ENCODE results near the gene CYBB.
"Not testable (repeated sequence)": the region's sequence is repeated elsewhere in the genome, so short reads cannot be mapped to it uniquely, and the experiment has no call there.

The CYBB gene

DNA sequence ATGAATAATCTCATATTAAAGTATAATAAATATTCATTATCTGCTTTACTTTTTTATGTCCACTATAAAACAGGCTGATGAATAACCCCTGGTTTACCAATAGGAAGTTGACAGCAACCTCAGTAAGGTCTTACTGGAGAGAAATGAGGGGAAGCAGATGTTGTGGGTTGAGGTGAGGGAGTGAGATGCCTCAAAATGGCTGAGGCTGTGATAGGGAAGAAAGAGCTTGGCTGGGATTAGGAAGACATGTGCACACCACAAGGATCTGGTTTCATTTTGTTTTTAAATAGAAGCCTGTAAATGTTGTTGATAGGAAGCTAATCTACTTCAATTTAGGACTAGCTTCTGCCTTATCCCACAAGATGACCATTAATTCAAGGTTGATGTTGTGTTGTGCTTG, 14.4 kb upstream of the CYBB start:
- H3K4me1 ChIP-seq: no peaks in the 10 kb centered on the region
- H3K4me3 ChIP-seq: no peak overlapping the region
- H3K27me3 ChIP-seq (ENCODE audit: low read depth): no peaks in the 10 kb centered on the region
- H3K9me3 ChIP-seq: no peaks in the 10 kb centered on the region
- no peak for DNase-seq (ENCODE audit: low spot score in 2 of 2)
- in situ Hi-C loops (cut with MboI; ENCODE audit: low sequenced_read_pairs): no loop called here
- no peaks in the 10 kb centered on the region for H3K36me3 ChIP-seq (replicated peaks)

DNA sequence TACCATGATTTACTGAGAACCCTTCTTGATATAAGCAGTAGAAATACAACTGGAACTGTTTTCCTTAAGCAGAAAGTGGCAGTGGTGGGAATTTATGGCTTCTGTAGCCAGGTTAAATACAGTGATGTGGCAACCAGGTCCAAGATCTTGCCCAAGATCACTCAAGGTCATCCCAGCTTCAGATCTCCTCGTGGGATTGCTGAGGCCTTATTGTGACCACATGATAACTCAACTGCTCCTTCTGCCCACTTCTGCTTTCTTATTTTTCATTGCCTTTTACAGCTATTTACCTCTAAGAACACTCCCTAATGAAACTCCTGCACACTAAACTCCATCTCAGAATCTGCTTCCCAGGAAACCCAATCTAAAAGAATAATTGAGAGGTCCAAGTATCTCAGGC, 12.4 kb upstream of the CYBB start:
- no peaks in the 10 kb centered on the region for H3K36me3 ChIP-seq (replicated peaks)
- in situ Hi-C loops (cut with MboI; ENCODE audit: low sequenced_read_pairs): no loop called here
- DNase-seq (ENCODE audit: low spot score in 2 of 2): no peak
- H3K27me3 ChIP-seq (ENCODE audit: low read depth): no peaks in the 10 kb centered on the region
- H3K9me3 ChIP-seq: no peaks in the 10 kb centered on the region
- no peaks in the 10 kb centered on the region for H3K4me1 ChIP-seq
- no peak overlapping the region for H3K4me3 ChIP-seq

DNA sequence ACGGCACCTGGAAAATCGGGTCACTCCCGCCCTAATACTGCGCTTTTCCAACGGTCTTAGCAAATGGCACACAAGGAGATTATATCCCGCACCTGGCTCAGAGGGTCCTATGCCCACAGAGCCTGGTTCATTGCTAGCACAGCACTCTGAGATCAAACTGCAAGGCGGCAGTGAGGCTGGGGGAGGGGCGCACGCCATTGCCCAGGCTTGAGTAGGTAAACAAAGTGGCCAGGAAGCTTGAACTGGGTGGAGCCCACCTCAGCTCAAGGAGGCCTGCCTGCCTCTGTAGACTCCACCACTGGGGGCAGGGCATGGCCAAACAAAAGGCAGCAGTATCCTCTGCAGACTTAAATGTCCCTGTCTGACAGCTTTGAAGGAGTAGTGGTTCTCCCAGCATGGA, 11.0 kb upstream of the CYBB start:
- H3K27me3 ChIP-seq (ENCODE audit: low read depth); H3K4me1 ChIP-seq; H3K36me3 ChIP-seq (replicated peaks); H3K4me3 ChIP-seq; H3K9me3 ChIP-seq; in situ Hi-C loops (cut with MboI; ENCODE audit: low sequenced_read_pairs); DNase-seq (ENCODE audit: low spot score in 2 of 2): not testable (repeated sequence)

DNA sequence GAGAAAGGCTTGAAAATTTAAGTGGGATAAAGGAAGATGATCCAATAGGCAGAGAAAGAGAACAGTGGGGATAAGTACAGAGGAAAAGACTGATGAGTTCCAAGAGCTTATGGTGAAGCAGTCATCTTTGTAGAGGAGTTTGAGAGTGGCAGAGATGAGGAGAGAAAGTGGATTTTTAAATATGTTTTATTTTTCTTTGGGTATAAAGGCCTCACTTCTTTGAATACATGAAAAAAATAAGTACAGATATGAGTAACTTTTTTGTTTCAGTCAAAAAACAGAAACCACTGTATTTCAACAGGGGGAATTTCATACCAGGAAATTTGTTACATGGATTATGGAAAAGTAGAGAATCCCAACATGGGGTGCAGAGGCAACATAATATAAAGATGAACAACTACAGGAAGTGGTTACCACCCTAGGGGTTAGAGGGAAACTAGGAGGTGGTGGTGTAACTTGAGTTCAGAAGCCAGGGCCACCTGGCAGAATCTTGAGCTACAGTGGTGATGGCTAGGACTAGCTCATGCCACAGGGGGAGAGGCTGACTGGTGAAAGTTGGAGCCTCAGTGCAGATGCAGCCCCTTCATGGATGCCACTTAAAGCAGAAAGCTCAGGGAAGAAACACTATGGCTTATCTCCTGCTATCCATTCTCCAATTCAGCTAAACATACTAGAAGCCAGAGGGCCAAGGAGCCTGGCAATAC, 3.4 kb upstream of the CYBB start:
- H3K4me1 ChIP-seq: no peaks in the 10 kb centered on the region
- no peaks in the 10 kb centered on the region for H3K36me3 ChIP-seq (replicated peaks)
- H3K4me3 ChIP-seq: no peak overlapping the region
- H3K27me3 ChIP-seq (ENCODE audit: low read depth): no peaks in the 10 kb centered on the region
- DNase-seq (ENCODE audit: low spot score in 2 of 2): no peak
- H3K9me3 ChIP-seq: no peaks in the 10 kb centered on the region
- in situ Hi-C loops (cut with MboI; ENCODE audit: low sequenced_read_pairs): no loop called here

DNA sequence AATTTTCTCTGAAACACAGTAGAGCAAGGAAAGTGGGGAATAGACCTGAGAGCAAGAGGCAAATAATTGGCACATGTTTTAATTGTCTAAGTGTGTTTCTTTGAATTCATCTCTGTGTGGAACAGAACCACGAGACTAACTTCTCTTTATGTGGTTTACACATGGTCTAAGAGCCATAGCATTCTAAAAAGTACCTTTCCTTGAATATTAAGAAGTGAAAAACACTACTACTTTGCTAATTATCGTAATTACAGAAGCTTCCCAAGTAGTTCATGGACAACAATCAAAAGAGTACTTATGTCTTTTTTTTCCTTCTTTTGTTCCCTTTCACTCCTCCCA, 2.9 kb upstream of the CYBB start:
- H3K36me3 ChIP-seq (replicated peaks): no peaks in the 10 kb centered on the region
- no peaks in the 10 kb centered on the region for H3K9me3 ChIP-seq
- H3K4me1 ChIP-seq: no peaks in the 10 kb centered on the region
- H3K4me3 ChIP-seq: no peak overlapping the region
- H3K27me3 ChIP-seq (ENCODE audit: low read depth): no peaks in the 10 kb centered on the region
- in situ Hi-C loops (cut with MboI; ENCODE audit: low sequenced_read_pairs): no loop called here
- no peak for DNase-seq (ENCODE audit: low spot score in 2 of 2)

DNA sequence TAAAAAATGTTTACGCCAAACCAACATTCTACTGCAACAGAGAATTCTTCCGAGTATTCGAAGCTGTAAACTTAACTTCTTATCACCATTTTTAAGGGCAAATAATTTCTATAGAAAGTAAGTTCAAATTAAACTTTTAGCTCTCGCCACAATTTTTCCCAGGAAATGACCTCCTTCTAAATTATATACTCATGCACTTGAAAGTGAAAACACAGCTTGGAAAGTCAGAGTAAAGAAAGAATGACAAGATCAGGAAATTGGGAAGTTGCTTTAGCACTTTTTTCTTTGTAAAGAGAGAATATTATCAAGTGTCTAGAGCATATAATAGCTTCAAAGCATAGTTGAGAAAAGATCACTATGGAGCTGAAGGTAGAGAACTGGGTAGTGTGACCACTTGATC, 1.2 kb downstream of the CYBB start:
- Histone ChIP-seq H3K9me3 (no peaks in the 10 kb centered on the region), H3K36me3 (replicated peaks) (no peaks in the 10 kb centered on the region), H3K4me1 (no peaks in the 10 kb centered on the region), H3K4me3 (no peak overlapping the region), H3K27me3 (ENCODE audit: low read depth) (no peaks in the 10 kb centered on the region)
- in situ Hi-C loops (cut with MboI; ENCODE audit: low sequenced_read_pairs): no loop called here
- DNase-seq (ENCODE audit: low spot score in 2 of 2): no peak

DNA sequence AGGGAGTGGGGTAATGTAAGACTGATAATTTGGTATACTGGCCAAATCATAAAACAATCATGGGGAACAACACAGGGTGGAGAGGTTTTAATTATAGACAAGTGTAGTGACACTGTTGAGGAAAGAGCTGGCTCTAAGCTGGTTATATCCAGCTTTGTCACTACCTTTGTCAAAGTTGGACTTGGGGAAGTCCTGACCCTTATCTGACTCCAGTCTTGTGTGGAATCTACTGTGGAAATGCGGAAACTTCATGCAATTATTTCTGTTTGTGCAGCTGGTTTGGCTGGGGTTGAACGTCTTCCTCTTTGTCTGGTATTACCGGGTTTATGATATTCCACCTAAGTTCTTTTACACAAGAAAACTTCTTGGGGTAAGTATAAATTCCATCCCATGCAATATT, 2.0 kb downstream of the CYBB start:
- in situ Hi-C loops (cut with MboI; ENCODE audit: low sequenced_read_pairs): no loop called here
- Histone ChIP-seq H3K36me3 (replicated peaks) (no peaks in the 10 kb centered on the region), H3K27me3 (ENCODE audit: low read depth) (no peaks in the 10 kb centered on the region), H3K4me1 (no peaks in the 10 kb centered on the region; the same call in 1 of the 2 replicates), H3K9me3 (no peaks in the 10 kb centered on the region), H3K4me3 (no peak overlapping the region)
- DNase-seq (ENCODE audit: low spot score in 2 of 2): no peak

DNA sequence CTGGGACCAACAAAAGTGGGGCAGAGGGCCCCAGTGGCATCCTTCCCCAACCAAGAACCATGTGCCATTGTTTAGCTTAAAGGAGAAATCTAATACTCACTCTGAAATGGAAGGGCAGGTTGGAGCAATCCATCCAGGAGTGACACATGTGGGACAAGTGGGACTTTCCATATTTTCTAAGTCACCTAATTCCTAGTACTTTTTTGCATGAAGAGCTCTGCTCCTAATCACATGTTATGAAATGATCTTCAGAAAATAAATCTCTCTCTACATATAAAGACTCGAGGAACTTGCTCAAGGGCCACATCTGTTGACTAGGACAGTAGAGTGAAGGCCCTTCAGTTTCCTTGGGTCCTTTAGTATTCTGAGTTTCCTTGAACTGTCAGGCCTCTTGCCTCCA, 2.5 kb downstream of the CYBB start:
- peaks cover 4% of the 10 kb centered on the region for H3K4me1 ChIP-seq

DNA sequence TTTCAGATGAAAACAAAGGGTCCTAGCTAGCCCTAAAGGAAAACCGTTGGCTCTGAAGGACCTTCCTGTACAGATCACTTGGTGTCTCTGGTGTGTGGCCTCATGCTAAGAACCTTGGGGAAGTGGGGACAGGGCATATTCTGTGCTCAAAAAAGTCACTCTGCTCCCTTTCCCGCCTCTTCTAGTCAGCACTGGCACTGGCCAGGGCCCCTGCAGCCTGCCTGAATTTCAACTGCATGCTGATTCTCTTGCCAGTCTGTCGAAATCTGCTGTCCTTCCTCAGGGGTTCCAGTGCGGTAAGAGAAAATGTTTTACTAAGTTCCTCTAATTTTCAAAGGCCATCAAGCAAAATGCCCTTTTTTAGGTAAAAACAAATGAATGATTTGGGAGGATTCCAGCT, 3.4 kb downstream of the CYBB start:
- Histone ChIP-seq H3K4me3 (no peak overlapping the region), H3K9me3 (no peaks in the 10 kb centered on the region), H3K36me3 (replicated peaks) (no peaks in the 10 kb centered on the region), H3K4me1 (peaks cover 4% of the 10 kb centered on the region), H3K27me3 (ENCODE audit: low read depth) (no peaks in the 10 kb centered on the region)
- DNase-seq (ENCODE audit: low spot score in 2 of 2): no peak
- in situ Hi-C loops (cut with MboI; ENCODE audit: low sequenced_read_pairs): no loop called here

More for the DNA sequence above, 2.5 kb downstream of the CYBB start:
- Histone ChIP-seq H3K9me3 (no peaks in the 10 kb centered on the region), H3K4me3 (no peak overlapping the region), H3K27me3 (ENCODE audit: low read depth) (no peaks in the 10 kb centered on the region), H3K36me3 (replicated peaks) (no peaks in the 10 kb centered on the region)
- no peak for DNase-seq (ENCODE audit: low spot score in 2 of 2)
- in situ Hi-C loops (cut with MboI; ENCODE audit: low sequenced_read_pairs): no loop called here

DNA sequence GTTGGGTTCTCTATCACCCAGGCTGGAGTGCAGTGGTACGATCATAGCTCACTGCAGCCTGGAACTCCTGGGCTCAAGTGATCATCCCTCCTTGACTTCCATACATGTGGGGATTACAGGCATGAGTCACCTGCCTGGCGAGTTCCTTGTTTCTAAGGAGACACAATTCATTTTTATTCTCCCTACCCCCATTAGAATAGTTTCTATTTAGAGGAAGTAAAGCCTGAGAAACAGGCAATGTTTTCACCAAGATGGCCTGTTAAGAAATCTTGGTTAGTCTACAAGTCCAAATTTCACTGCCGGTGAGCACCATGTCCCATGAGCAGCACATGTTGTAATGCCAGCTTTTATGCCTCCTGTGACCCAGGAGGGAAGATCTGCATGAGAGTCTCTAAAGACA, 5.7 kb downstream of the CYBB start:
- peaks cover 4% of the 10 kb centered on the region for H3K4me1 ChIP-seq
- no peaks in the 10 kb centered on the region for H3K27me3 ChIP-seq (ENCODE audit: low read depth)
- H3K36me3 ChIP-seq (replicated peaks): no peaks in the 10 kb centered on the region
- DNase-seq (ENCODE audit: low spot score in 2 of 2): peak in 1 of 2 experiments; percentile 13
- H3K9me3 ChIP-seq: no peaks in the 10 kb centered on the region
- in situ Hi-C loops (cut with MboI; ENCODE audit: low sequenced_read_pairs): no loop called here
- H3K4me3 ChIP-seq: no peak overlapping the region

DNA sequence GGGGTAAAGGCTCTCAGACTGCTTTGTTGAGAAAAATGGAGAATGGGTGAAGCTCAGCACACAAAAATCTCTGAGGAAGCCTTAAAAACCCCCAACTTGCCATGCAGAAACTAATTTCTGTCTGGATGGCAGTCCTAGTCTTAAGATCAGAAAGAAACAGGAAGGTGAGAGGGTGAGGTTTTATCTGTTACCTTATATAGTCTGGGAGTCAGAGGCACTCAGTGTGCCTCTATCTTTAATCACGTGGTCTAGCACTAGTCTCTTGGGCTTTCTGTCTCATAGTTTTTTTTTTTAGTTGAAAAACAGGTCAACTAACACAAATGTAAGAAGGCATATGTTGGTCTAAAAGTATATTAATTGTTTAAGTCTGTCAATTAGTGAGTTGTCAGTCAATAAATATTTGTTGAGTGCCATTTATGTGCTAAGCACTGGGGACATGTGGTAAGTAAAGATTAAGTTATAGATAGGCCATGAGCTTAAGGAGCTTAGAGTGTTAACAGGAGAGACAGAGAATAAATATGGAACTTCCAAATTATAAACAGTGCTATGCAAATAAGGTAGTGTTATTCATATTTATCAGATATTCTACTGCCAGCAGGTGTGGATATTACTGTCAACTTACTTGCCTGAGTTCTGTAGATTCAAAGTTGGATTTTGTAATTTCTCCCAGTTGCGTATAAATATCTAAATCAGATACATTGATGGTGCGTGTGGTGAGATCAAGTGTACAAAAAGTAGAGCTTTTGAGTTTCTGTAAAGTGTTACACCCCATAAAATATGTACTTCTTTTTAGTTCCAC, 7.0 kb downstream of the CYBB start:
- Histone ChIP-seq H3K9me3 (no peaks in the 10 kb centered on the region), H3K4me3 (no peak overlapping the region), H3K27me3 (ENCODE audit: low read depth) (no peaks in the 10 kb centered on the region), H3K36me3 (replicated peaks) (no peaks in the 10 kb centered on the region), H3K4me1 (peaks cover 4% of the 10 kb centered on the region)
- DNase-seq (ENCODE audit: low spot score in 2 of 2): no peak
- in situ Hi-C loops (cut with MboI; ENCODE audit: low sequenced_read_pairs): no loop called here

DNA sequence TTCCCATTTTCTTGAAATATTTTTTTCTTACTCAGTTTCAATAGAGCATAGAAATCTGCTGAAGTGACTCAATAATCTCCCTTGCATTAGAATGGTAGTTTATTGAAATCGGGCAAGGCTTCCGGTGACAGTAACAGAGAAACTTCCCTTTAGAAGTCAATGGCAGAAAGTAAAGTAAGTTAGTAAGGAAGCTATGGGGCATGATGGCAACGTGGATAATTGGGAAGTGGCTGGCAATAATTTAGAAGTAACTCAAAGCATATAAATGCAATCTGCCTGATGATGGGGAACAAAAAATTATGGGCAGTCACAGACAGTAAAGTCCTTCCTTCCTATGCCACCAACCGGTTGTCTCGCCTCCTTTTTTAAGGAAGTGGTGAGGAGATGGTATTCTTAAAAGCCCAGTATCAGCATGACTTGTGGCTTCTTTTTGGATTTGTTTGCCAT, 7.6 kb downstream of the CYBB start:
- in situ Hi-C loops (cut with MboI; ENCODE audit: low sequenced_read_pairs): no loop called here
- peaks cover 4% of the 10 kb centered on the region for H3K4me1 ChIP-seq
- H3K9me3 ChIP-seq: no peaks in the 10 kb centered on the region
- no peak overlapping the region for H3K4me3 ChIP-seq
- no peaks in the 10 kb centered on the region for H3K36me3 ChIP-seq (replicated peaks)
- no peak for DNase-seq (ENCODE audit: low spot score in 2 of 2)
- no peaks in the 10 kb centered on the region for H3K27me3 ChIP-seq (ENCODE audit: low read depth)

DNA sequence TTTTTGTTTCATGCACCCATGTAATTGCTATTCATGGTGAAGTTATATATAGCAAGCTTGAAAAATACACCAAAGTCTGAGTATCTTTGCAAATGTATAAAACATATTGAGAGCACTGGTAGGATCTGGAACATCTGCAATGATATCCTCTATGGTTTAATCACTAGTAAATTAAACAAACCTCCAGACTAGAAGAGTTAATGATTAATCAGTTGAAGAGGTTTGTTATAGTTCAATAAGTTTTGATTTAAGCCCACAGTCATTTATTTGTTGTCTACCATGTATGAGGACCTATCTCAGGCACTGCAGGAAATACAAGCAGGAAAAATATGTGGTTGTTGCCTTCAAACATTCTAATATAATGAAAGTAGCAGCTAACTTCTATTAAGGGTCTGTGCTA, 16.5 kb downstream of the CYBB start:
- no peak for DNase-seq (ENCODE audit: low spot score in 2 of 2)
- H3K4me1 ChIP-seq: no peaks in the 10 kb centered on the region
- in situ Hi-C loops (cut with MboI; ENCODE audit: low sequenced_read_pairs): no loop called here
- H3K4me3 ChIP-seq: no peak overlapping the region
- no peaks in the 10 kb centered on the region for H3K36me3 ChIP-seq (replicated peaks)
- H3K9me3 ChIP-seq: no peaks in the 10 kb centered on the region
- H3K27me3 ChIP-seq (ENCODE audit: low read depth): no peaks in the 10 kb centered on the region

DNA sequence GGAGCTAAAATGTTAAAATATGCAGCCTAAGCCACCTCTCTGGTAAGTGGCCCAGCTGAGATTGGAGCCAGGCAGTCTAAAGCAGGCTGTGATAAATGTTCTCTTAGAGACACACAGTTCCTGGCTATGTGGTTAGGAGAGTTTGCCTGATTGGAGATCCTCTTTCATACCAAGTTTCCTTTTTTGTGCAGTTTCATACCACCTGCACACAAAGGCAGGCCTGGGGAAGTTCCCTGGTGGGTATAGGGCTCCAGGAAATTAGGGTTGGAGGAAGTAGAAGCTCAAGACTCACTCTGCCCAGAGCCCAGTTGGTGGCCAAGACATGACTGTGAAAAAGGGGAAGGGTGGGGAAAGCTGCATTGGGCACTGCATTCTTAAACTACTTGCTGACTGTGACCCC, 16.9 kb downstream of the CYBB start:
- no peak for DNase-seq (ENCODE audit: low spot score in 2 of 2)
- H3K4me3 ChIP-seq: no peak overlapping the region
- no peaks in the 10 kb centered on the region for H3K4me1 ChIP-seq
- H3K27me3 ChIP-seq (ENCODE audit: low read depth): no peaks in the 10 kb centered on the region
- in situ Hi-C loops (cut with MboI; ENCODE audit: low sequenced_read_pairs): no loop called here
- no peaks in the 10 kb centered on the region for H3K9me3 ChIP-seq
- no peaks in the 10 kb centered on the region for H3K36me3 ChIP-seq (replicated peaks)

Data from HAP-1 (cell line).